Endothelial cell of umbilical vein (primary cell): ENCODE data around the gene EZH1. TPM values are rescaled to one million over a fixed set of nuclear protein-coding genes. Genes with fewer than 3 reads are reported as not detected.

Source experiments
- BruUV-seq: library from RNA; stranded (reverse); fragments of 400-500 nt; replicated peaks from 2 replicates; lab custom pipeline; 2021; lab: Mats Ljungman, UMichigan
- CTCF ChIA-PET: fragments of 300-600, 350-600 bp; sonication (Branson Sonifier 250); formaldehyde crosslinking; loops from one replicate; lab custom pipeline; 2021; ENCODE audit warnings: antibody characterized with exemption, inconsistent platforms; lab: Charles Lee
- POLR2A ChIA-PET: fragments of 300-600, 350-600 bp; sonication (Branson Sonifier 250); formaldehyde crosslinking; loops from one replicate; lab custom pipeline; 2021; ENCODE audit warnings: antibody characterized with exemption, inconsistent platforms; lab: Charles Lee
- DNase-seq: peaks from one replicate; pipeline ENCODE4 v3.0.0-alpha.2; 2011; ENCODE audit warnings: low read depth, low spot score
- FAIRE-seq: peaks from 2 replicates; lab custom pipeline; 2011; peaks lifted over from hg19 to GRCh38; lab: Jason Lieb, UNC
- H2AFZ ChIP-seq: 2 replicates; pipeline ENCODE4 v1.6.0; 2012; ENCODE audit warnings: low read depth, low read length, control low read depth, inconsistent platforms
- H3K27ac ChIP-seq: 2 replicates; pipeline ENCODE4 v1.5.1; 2011; ENCODE audit warnings: low read depth, mild to moderate bottlenecking, control low read depth, low read length, moderate library complexity; ENCODE audit not compliant: insufficient read depth
- H3K27me3 ChIP-seq, 2 experiments: 2 replicates each; pipeline versions ENCODE4 v1.6.0 to v1.6.1; 2011; ENCODE audit warnings: low read length in 2 of 2, mixed read lengths in 1 of 2; ENCODE audit not compliant: control insufficient read depth in 2 of 2, insufficient read depth in 2 of 2
- H3K36me3 ChIP-seq, 2 experiments: 2 replicates in 1 of 2; 3 replicates in 1 of 2; pipeline ENCODE4 v1.5.1; 2011; ENCODE audit warnings: low read length in 2 of 2, mild to moderate bottlenecking in 1 of 2, moderate library complexity in 1 of 2; ENCODE audit not compliant: control insufficient read depth in 2 of 2, insufficient read depth in 2 of 2; ENCODE audit errors: extremely low read depth in 1 of 2
- H3K4me1 ChIP-seq: 3 replicates; pipeline ENCODE4 v1.5.1; 2011; ENCODE audit warnings: mild to moderate bottlenecking, low read length; ENCODE audit not compliant: control insufficient read depth, insufficient read depth; ENCODE audit errors: extremely low read depth
- H3K4me2 ChIP-seq: 2 replicates; pipeline ENCODE4 v1.6.1; 2011; ENCODE audit warnings: low read length, control low read depth, mixed read lengths; ENCODE audit not compliant: insufficient read depth
- H3K4me3 ChIP-seq, 3 experiments: fragments of 200-600 bp in 1 of 3; sonication (generic), shearing (Covaris generic) in 1 of 3; replicated peaks in 1 of 3; 2 replicates each; pipeline ENCODE4 v1.5.1; 2011 to 2016; ENCODE audit warnings: control low read depth in 3 of 3, low read length in 3 of 3, mild to moderate bottlenecking in 2 of 3, inconsistent platforms in 1 of 3, low read depth in 1 of 3, moderate library complexity in 1 of 3; ENCODE audit not compliant: insufficient read depth in 1 of 3
- H3K79me2 ChIP-seq: 2 replicates; pipeline ENCODE4 v1.6.0; 2012; ENCODE audit warnings: low read length, inconsistent platforms; ENCODE audit not compliant: control insufficient read depth, insufficient read depth
- H3K9ac ChIP-seq: replicated peaks from 2 replicates; pipeline ENCODE3; 2011; ENCODE audit warnings: low read length, control low read depth; ENCODE audit not compliant: insufficient read depth; ENCODE audit errors: extremely low read depth
- H3K9me1 ChIP-seq: replicated peaks from 3 replicates; pipeline ENCODE4 v1.6.0; 2011; ENCODE audit warnings: mild to moderate bottlenecking, low read length; ENCODE audit not compliant: control insufficient read depth, insufficient read depth; ENCODE audit errors: extremely low read depth
- H3K9me3 ChIP-seq: replicated peaks from 2 replicates; pipeline ENCODE4 v1.5.1; 2012; ENCODE audit warnings: low read length, inconsistent platforms; ENCODE audit not compliant: control insufficient read depth, insufficient read depth
- H4K20me1 ChIP-seq: replicated peaks from 2 replicates; pipeline ENCODE3; 2011; ENCODE audit warnings: mild to moderate bottlenecking, low read length; ENCODE audit not compliant: control insufficient read depth, insufficient read depth; ENCODE audit errors: extremely low read depth
- EZH2 ChIP-seq: IDR thresholded peaks from 2 replicates; pipeline ENCODE4 v1.6.1; 2012; ENCODE audit warnings: borderline replicate concordance, low read depth, mild to moderate bottlenecking, moderate library complexity, low read length, inconsistent platforms; ENCODE audit not compliant: severe bottlenecking
- FOS ChIP-seq: IDR thresholded peaks from 2 replicates; pipeline ENCODE4 v1.6.1; 2011; ENCODE audit warnings: mild to moderate bottlenecking, low read length, moderate library complexity, borderline replicate concordance; ENCODE audit not compliant: insufficient read depth
- GATA2 ChIP-seq: IDR thresholded peaks from 2 replicates; pipeline ENCODE4 v1.7.0; 2011; ENCODE audit warnings: low read depth, mild to moderate bottlenecking, moderate library complexity, mixed read lengths, low read length; ENCODE audit not compliant: insufficient read length, insufficient read depth
- JUN ChIP-seq: IDR thresholded peaks from 2 replicates; pipeline ENCODE4 v1.6.1; 2011; ENCODE audit warnings: borderline replicate concordance, low read depth; ENCODE audit not compliant: insufficient read length, insufficient read depth
- MYC ChIP-seq: IDR thresholded peaks from one replicate; pipeline ENCODE4 v1.6.1; 2011; ENCODE audit warnings: mild to moderate bottlenecking, low read depth, low read length
- POLR2A ChIP-seq: IDR thresholded peaks from 2 replicates; pipeline ENCODE4 v1.6.1; 2012; ENCODE audit warnings: low read depth, mild to moderate bottlenecking, control low read depth, low read length
- POLR2AphosphoS5 ChIP-seq: IDR thresholded peaks from 2 replicates; pipeline ENCODE4 v1.6.1; 2012; ENCODE audit warnings: low read depth, mild to moderate bottlenecking, control low read depth, low read length, moderate library complexity; ENCODE audit not compliant: insufficient read depth
- dilution Hi-C: fragments of 300-500 bp; cut with MboI; formaldehyde crosslinking; loops from one replicate; pipeline ENCODE4 v1.15.0; 2019; ENCODE audit warnings: low sequenced_read_pairs; ENCODE audit not compliant: extremely low pct_ligation_motif_present
- intact Hi-C: fragments of 100-400 bp; cut with micrococcal nuclease; formaldehyde crosslinking; loops from one replicate; pipeline ENCODE4 v1.10.0; 2022
- polyA plus RNA-seq, 4 experiments: library from polyadenylated mRNA; depleted of rRNA in 3 of 4; stranded (reverse) in 3 of 4; unstranded in 1 of 4; fragments of >200 nt; gene quantifications; 2 replicates each; pipeline versions ENCODE4 v1.2.1 to v1.2.3, GENCODE V29; 2011 to 2012; ENCODE audit warnings: missing spikeins in 1 of 4
- total RNA-seq: library from RNA; stranded (reverse); gene quantifications from 2 replicates; pipeline ENCODE4 v1.2.3, GENCODE V29; 2021
- TF ChIP-seq, protein P1 (sequence below): IDR thresholded peaks from 2 replicates; pipeline ENCODE4 v1.6.1; 2011; ENCODE audit not compliant: insufficient read depth, insufficient read length
- TF ChIP-seq, protein P2 (sequence below), 2 donors: IDR thresholded peaks; 1 replicate in 1 of 2; 2 replicates in 1 of 2; pipeline ENCODE4 v1.5.1; 2011; ENCODE audit warnings: low read length in 2 of 2, mild to moderate bottlenecking in 2 of 2, moderate library complexity in 2 of 2, control low read depth in 1 of 2, inconsistent platforms in 1 of 2, low read depth in 1 of 2; ENCODE audit not compliant: insufficient read depth in 1 of 2; ENCODE audit errors: extremely low read depth in 1 of 2

EZH1 gene
- total and polyA plus RNA-seq, 2 donors (not counting 3 experiments of a cell fraction or from before 2014, with no cell fraction given): 31.4 to 33.7 TPM

- H3K4me2 ChIP-seq: no peak overlapping the region
- H3K27ac ChIP-seq: no peak overlapping the region
- DNase-seq: no peak
- H3K4me3 ChIP-seq: no peak overlapping the region
- intact Hi-C loops: no loop called here
- FAIRE-seq: no peak
- TF ChIP-seq, protein P1, sequence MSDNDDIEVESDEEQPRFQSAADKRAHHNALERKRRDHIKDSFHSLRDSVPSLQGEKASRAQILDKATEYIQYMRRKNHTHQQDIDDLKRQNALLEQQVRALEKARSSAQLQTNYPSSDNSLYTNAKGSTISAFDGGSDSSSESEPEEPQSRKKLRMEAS: no peak
- no peak for TF ChIP-seq FOS
- no peak for TF ChIP-seq MYC
- TF ChIP-seq POLR2A: no peak
- no peak for TF ChIP-seq GATA2
- TF ChIP-seq EZH2: no peak
- TF ChIP-seq, protein P2, sequence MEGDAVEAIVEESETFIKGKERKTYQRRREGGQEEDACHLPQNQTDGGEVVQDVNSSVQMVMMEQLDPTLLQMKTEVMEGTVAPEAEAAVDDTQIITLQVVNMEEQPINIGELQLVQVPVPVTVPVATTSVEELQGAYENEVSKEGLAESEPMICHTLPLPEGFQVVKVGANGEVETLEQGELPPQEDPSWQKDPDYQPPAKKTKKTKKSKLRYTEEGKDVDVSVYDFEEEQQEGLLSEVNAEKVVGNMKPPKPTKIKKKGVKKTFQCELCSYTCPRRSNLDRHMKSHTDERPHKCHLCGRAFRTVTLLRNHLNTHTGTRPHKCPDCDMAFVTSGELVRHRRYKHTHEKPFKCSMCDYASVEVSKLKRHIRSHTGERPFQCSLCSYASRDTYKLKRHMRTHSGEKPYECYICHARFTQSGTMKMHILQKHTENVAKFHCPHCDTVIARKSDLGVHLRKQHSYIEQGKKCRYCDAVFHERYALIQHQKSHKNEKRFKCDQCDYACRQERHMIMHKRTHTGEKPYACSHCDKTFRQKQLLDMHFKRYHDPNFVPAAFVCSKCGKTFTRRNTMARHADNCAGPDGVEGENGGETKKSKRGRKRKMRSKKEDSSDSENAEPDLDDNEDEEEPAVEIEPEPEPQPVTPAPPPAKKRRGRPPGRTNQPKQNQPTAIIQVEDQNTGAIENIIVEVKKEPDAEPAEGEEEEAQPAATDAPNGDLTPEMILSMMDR (IDR thresholded peaks at IDR 0.05; ENCODE audit: extremely low read depth in 1 of 2, insufficient read depth in 1 of 2, low read depth in 1 of 2, low read length in 2 of 2): no peak
- TF ChIP-seq POLR2AphosphoS5: no peak
- TF ChIP-seq JUN: no peak
- no peak overlapping the region for H2AFZ ChIP-seq
- no peaks in the 10 kb centered on the region for H3K4me1 ChIP-seq
- H3K9me1 ChIP-seq: no peaks in the 10 kb centered on the region
- no peaks in the 10 kb centered on the region for H4K20me1 ChIP-seq
- ChIA-PET POLR2A (no interaction called here), CTCF (interaction anchor here (1.2 kb wide), 1 partner anchor 12 kb away, joined by 3 read pairs; no protein-coding TSS in a partner anchor)
- dilution Hi-C loops: no loop called here
- BruUV-seq: no TSS peak
- peaks cover 2 to 7% of the 10 kb centered on the region in 2 experiments for H3K36me3 ChIP-seq
- no peaks in the 10 kb centered on the region for H3K9me3 ChIP-seq
- no peak overlapping the region for H3K9ac ChIP-seq
- no peaks in the 10 kb centered on the region for H3K27me3 ChIP-seq
- H3K79me2 ChIP-seq: no peaks in the 10 kb centered on the region
Observed at GRCh38 chr17:42694524-42694923, 50.3 kb downstream of the EZH1 start.
